Activated effector memory CD4-positive, alpha-beta T cell treated with Interleukin-2 at 50 U/mL for 16 hours (primary cell): ENCODE measurements around the gene NRG2.

Experiments
- DNase-seq: peaks from one replicate; pipeline ENCODE4 v3.0.0-alpha.2; 2020

NRG2 gene

DNA sequence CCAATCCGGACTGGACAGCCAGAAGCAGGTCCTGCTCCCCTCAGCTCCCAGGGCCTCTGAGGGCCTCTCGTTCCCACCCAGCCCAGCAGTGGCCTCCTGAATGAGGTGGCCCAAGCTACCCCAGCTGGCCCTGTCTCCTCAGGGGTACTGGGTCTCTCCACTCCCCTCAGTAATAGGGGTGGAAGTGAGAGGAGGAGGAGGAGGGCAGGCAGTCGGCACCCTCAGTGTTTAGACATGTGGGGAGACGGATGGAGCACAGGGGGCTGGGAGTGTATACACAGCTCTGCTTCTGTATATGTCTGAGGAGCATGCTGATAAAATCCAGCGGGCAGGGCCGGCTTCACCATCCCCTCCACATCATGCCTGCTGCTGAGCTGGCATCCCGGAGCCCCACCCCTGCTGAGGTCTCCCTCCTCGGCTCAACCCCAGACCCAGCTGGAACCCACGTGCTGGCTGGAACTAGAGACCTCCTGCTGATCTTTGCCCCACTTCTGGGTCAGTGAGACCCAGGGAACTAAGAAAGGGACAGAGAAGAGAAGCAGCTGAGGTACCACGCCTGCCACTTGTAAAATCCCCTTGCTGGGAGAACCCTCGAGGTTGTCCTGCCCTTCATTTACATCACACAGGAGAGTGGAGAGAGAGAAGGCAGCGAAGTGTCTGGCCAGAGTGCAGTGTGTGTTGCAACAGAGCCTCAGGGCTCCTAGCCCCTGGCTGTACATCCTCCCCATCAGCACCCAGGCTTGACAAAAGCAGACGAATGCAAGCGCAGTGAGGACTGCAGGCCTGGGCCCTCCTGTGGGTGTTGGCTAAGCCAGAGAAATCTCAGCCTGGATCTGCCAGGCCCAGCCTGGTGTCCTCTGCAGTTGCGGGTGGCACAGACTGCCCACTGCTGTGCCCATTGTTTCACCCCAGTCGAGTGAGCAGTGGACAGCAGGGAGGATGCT is 170.0 kb downstream of the NRG2 start:
- DNase-seq = no peak

GRCh38 chr5:139872052-139872766 is 170.9 kb downstream of the NRG2 start:
- DNase-seq = no peak

GRCh38 chr5:139871614-139872013 is 171.5 kb downstream of the NRG2 start:
- no peak for DNase-seq

DNA sequence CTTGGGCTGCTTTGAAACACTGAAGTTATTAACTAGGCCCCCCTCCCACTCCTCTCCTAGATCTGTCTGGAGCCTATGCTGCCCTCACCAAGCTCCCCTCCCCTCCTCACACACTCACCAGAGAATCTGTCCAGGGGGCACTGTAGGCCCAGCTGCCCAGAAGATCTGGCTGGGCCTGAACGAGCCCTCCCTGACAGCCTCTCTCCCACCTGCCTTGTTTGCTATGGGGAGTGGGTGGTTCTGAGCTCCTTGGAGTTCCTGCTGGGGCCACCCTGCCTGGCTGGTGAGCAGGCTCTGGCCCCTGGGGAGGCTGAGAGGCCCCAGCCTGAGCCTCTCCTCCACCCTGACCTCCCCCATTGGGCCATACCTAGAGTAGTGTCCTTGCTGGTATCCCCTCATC is 172.4 kb downstream of the NRG2 start:
- no peak for DNase-seq

DNA sequence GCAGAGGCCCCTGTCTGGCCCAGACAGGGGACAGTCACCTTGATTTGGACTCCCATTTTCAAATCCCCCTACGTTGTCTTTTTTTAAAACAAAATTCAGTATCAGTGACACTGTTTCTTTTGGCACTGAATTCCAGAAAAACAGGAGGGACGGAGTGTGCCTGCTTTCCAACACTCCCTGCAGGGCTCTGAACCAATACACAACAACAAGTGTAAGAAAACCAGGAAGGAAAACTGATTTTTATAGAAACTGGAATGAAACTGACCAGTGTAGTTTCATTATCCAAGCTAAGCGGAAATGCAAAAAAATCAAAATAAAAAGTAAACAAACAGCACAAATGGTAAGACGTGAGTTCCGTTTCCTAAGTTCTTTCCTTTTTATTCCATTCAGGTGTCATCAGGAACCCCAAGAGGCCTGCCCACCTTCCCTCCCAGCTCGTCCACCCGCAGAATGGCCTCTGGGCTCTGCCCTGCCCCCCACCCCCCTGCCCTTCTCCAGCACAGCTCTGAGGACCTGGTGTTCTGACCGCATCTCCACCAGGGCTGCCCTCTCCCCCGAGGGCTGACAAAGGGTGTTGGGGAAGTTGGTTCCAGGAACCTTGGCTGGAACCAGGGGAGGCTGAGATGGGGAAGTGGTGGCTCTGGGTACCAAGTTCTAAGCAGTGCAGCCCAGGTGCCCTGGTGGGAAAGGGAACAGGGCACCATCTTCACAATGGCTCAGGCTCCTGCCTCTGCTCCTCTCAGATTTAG is 173.9 kb downstream of the NRG2 start:
- DNase-seq = no peak

DNA sequence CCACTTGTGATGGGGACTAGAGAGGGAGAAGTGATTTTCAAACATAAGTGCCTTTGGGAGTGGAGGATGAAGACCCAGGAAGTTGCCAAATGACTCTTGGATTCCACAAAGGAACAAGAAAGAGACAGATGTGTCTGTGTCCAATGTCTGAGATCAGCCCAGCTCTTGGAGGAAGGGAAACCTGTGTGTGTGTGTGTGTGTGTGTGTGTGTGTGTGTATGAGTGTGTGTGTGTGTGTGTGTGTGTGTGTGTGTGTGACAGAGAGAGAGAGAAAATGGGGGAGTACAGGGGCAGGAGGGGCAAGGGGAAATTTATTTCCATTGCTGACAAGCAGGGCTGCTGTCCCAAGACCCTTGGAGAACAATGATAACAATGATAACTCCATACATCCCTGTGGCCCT is 175.5 kb downstream of the NRG2 start:
- no peak for DNase-seq

DNA sequence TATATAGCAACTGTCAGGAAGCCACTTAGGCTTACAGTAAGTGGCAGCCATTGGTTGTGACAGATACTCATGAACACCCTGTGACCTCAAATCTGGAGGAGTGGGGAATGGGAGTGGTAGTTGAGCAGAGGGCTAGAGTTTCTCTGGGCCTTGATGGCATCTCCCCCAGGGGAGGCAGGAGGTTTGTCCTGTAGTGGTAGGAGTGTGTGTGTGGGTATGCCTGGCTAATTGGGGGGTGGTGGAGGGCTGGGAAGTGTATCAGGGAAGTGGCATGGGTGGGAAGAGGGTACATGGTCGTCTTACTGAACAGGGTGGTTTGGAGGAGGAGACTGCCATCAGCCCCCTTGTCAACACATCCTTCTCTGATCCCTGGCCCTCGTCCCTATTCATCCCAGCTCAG is 176.0 kb downstream of the NRG2 start:
- DNase-seq = no peak

DNA sequence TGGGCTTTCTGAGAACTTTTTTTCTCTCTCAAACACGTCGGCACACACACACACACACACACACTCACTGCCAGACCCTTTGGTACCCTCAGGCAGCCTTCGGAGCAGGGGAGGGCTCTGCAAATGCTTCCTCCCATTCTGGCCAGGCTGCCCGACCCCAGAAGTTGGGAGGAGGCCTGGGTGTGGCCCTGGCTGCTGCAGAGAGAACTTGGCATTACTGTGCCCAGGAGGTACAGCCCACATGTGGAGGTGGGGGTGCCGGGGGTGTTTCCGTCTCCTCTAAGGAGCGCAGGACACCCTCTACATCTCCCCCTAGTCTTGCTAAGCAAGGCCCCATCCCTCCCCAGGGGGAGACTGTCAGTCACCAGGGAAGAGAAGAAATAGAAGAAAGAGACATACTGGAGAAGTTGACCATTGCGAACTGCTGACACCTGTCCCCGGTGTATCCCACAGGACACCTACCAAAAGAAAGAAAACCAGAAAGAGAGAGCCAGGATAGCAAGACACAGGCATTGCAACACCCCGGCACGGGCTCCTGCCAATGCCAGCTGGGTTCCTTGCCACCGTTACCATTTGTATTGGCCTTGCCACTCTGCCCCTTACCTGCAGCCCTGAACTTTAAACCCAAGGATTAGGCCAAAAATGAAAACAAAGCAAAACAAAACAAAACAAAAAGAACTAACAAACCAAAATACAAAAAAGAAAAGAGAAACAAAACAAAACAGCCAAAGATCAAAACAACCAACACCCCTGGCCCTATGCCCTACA is 178.2 kb downstream of the NRG2 start:
- DNase-seq = no peak

DNA sequence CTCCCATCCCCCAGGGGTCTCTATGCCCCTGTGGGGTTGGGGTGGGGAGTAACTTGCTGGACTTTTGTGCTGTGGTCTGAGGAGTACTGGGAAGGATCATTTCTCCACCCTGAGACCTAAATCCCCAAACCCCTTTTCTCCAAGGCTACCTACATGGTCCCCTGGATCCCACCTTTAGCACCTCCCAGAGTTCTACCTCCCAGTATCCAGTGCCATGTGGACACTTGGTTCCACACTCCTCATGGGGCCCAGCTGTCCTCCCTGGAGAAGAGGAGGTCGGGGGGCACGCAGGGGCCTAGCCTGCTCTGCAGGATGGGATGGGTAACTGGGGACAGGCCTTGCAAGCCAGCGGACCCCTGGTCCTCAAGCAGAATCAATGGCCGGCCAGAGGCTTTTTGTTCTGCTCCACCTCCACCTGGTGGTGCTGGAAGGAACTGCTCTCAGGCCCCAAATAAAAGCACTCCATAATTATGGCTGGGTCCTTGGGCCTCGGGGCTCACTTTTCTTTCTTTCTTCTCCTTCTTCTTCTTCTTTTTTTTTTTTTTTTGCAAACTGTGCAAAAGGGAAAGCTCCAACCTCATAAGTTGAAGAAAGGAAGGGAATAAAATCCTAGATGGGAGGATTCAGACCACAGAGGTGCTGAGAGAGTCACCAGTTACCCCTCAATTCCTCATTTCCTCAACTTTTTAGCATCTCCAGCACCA is 179.1 kb downstream of the NRG2 start:
- peak; percentile 23 for DNase-seq

GRCh38 chr5:139863361-139863760 is 179.7 kb downstream of the NRG2 start:
- no peak for DNase-seq

- DNase-seq = no peak
Measured at GRCh38 chr5:139862803-139863202, 180.3 kb downstream of the NRG2 start.

DNA sequence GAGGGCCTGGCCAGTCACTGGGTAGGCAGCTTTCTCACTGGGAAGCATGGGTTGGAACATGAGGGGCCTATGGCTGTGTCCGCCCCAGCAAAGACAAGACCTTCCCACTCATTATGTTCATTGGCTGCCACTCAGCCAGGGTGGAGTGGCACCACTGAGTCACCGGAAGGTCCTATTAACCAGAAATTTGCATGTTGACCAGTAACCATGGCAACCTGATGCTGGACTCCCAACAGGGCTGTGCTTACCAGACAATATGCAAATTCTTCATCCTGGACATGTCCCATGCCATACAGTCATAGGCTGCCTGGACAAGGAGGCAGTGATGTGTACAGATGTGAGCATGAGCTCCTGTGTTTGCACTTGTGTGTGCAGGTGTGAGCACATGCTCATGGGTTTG is 180.8 kb downstream of the NRG2 start:
- no peak for DNase-seq

GRCh38 chr5:139861889-139862207 is 181.3 kb downstream of the NRG2 start:
- DNase-seq = no peak

DNA sequence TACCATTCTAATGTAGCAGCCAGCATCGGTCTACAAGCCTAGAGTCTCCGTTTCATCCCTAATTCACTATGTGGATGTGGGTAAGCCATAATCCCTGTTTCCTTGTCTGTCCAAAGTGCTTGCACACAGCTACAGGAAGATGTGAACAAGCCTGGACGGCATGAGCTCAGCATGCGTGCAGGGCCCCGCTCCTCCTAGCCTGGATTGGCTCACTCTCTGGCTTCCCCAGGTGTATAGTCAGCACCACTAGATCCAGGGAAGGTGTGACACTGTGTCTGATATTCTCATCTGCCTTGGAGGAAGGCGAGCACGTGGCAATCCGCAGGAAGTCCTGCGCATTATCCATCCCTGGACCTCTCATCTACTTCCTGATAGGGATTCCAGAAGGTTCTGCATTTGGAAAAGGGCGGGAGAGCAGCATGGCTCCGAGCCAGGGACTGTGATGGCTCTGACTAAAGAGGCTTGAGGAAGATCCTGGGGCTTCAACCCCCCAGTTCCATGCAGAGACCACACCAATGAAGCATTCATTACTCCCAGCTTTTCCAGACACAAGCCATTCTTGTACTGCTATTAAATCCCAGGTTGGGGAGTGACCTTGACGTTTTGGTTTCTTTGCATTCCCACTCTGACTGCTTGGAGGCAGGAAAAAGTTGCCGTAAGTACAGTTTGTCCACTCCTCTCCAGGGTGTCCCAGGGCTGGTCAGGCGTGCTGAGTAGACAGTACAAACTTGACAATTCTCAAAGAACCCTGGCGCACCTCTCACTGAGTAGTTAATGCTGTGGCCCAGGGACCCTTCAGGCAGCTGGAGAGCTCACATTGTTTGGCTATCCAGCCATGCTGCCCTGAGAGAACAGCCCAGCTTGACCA is 181.8 kb downstream of the NRG2 start:
- DNase-seq = no peak

GRCh38 chr5:139859013-139859412 is 184.1 kb downstream of the NRG2 start:
- DNase-seq = no peak

DNA sequence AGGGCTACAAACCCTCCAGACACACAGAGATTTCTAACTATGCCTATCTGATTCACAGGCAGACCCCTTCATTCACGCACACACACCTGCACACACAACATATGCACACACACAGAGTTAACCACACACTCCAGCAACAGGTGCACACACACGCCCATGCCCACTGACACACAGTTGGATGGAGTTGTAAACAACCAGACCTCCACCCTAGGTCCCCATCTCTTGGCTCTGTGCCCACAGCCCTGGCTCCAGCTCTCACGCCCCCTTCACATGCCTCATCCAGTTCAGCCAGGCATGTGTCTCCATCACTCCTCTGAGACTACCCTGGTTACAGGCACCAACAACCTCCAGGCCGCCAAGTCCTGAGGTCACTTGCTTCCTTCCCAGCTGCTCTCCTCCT is 186.4 kb downstream of the NRG2 start:
- DNase-seq = no peak

DNA sequence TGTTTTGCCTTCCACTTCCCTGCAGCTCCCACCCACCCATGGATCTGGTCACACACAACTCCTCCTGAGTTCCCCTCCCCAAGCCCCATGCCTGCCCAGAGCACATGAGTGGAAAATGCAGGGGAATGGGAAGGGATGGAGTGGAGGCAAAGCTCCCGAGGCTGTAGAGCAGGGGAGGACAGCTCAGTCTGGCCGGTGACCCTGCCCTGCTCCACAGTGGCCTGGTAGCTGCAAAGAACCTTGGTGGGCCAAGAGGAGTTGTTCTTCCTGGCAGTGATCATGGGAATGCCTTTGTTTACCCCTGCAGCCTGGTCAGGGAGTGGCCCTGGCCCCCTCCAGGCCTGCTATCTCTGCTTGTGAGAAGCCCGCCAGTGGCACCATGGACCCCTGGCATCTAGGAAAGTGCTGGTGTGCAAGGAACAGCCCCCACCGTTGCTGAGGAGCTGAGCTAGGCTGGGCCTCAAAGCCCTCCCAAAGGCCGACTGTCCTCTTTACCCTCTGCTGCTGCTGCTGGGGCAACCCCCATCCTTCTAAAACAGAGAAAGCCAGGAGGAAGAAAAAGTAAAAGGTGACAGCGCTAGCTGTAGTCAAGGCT is 187.1 kb downstream of the NRG2 start:
- DNase-seq = no peak

GRCh38 chr5:139855451-139855850 is 187.6 kb downstream of the NRG2 start:
- DNase-seq = no peak

GRCh38 chr5:139854953-139855352 is 188.1 kb downstream of the NRG2 start:
- no peak for DNase-seq

DNA sequence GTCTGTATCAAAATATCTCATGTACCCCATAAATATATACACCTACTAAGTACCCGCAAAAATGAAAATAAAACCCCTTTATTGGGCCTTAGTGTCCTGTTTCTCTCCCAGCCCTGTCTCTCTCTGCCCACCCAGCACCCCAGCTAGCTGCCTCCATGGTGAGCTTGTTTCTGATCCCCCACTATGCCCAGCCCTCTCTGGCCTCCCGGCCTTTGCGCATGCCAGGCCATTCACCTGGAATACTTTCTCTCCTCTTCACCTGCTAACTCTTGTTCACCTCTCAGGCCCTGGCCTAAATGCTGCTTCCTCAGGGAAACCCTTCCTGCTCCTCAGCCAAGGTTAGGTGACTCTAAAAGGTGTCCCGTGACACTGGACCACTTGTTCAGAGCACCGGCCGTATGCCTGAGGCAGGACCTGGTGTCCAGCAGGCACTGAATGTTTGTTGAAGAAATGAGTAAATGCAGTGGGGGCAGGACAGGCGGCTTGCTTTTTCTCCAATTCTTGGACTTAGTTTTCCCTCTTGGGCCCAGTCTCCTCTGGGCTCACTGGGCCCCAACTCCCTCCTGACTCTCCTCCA is 189.0 kb downstream of the NRG2 start:
- no peak for DNase-seq
